ENCODE data around the gene SON.
"Not testable (repeated sequence)": the region's sequence is repeated elsewhere in the genome, so short reads cannot be mapped to it uniquely, and the experiment has no call there.

Gene SON

DNA sequence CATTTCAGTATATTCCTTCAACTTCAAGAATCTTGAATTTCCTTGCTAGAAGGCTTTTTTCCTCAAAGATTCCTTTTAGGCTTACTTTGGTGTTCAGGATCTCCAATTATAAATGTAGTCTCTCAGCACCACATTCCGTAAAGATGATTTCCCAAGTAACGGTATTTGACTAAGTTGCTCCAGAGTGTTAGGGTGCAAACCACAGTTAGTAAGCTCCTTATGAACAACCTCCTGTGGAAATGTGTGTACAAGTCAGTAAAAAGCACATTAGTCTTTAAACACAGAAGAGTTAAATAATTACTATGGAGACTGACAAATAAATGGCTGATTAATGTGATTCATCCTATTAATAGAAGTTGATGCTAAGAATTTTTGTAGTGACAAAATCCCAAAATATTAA lies 35.4 kb downstream of the SON start:
- DNase-seq (ENCODE audit: low read depth) = no peak

DNA sequence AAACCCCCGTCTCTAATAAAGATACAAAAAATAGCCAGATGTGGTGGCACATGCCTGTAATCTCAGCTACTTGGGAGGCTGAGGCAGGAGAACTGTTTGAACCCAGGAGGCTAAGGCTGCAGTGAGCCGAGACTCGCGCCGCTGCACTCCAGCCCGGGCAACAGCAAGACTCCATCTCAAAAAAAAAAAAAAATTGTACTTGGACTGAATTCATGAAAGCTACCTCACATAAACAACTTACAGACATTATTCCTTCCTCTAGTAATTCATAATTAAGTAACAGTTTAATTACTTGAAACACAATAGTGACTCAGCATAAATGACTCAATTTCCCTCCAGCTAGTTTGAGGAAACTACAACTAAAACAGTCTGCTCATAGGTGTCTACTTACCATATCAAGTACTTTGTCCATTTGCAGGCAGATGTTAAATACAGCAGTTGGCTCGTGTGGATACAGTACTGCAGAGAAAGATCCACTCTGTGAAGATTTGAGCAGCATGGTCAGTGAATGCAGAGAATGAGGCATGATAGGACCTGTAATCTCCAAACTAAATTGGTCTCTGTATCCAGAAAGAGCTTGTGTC lies 36.2 kb downstream of the SON start:
- no peak for DNase-seq (ENCODE audit: low read depth)

DNA sequence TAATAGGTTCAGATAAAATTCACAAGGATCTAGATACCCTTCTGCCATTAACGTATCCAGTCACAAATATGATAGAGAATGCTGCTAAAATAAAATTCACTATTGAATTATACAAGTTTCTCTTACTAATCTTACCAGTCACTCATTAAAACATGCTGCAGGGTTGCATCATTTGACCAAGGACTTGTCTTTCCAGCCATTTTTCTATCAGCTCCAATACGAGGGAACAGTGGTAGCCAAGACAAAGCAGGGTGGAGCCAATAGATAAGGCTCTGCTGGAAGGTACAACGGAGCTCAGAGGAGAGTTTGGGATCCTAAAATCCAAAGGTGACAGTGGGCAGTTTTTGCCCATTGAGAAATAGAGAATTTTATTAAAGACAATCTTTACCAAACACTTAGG lies 41.6 kb downstream of the SON start:
- DNase-seq (ENCODE audit: low read depth) = no peak

DNA sequence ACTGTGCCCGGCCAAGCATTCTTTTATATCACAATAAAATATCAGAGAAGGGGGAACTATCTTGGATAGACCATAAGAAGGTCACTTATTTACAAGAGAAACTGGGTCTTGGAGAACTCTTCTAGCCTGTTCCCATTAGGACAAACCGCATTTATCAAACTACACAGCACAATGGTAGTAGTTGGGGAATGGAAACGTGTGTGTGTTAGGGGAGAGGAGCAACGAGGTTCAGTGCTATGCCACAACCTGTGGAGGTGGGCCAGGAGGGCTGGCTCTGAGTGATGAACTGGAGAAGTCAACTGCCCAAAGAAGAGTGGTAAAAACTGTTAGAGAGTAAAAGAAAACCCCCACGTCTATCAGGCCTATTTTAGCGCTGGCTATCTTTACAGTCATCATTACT lies 44.1 kb downstream of the SON start:
- DNase-seq (ENCODE audit: low read depth) = no peak

DNA sequence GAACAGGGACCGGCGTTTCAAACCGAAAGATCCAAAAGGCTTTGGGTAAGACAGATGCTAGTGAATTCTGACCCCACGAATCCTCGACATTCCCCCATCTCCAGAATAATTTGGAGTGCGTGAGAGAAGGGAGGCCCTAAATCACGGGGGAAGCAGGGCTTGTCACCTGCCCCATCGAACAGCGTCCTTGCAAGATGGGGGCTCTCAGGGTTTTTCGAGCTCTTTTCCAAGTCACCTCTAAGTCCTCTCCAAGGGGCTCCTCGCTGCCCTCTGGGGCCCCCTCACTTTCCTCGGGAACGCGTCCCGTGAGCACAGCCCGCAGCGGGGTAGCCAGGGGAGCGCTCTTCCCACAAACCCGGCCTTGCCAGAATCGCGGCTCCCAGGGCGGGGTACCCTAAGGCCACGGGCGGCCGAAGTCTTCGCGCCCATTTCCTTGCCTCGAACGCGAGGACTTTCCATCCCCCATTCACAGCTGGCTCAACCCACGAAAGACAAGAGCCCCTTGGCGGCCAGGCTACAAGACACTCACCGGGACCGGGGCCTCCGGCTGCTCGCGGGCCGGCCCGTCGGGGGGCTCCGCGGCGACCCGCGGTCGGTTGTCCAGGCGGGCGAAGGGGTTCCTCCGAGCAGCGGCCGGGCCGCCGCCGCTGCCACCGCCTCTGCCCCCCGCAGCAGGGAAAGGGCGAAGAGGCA lies 45.1 kb downstream of the SON start:
- no peak for DNase-seq (ENCODE audit: low read depth)

DNA sequence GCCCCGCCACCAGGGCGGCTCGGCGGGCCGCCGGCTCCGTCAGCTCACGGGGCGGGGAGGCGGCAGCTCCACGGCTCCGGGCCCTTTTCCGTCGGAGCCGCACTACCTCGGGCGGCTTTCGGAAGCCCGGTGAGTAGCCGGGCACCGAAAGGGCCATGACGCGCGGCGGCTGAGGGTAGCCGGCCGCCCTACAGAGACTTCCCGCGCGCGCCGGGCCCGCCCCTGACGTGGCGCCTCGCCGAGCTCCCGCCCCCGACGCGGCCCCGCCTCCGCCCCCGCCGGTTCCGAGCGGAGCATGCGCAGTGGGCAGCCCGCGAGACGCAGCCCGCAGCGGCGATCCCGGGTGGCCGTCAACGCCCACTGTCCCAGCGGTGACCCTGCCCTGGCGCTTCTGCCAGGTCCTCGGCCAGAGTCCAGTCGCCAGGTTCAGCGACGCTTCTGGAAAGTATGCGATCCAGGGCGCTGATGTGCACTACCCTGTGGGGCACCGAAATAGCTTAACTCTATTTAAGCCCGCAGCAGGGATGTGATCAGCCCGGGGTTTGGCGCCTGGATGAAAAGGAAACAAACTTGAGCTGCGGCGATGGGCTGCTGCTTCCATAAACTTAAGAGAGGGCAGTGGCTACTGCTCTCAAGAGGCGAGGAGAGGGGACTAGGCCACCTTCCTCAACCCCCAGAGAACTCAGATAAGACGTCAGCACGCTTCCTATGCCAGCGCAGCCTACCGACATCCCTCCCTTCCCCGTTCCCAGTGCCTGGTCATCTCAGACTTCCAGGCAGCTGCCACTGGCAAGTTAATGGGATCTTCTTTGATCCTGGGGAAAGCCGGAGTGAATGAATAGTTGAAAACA lies 45.9 kb downstream of the SON start, which contains the start of gene DONSON:
TSS of gene DONSON (minus strand) at position 200 of the 851 bp plus-strand sequence. CDS start at position 157, 43 bp downstream.
- peak; percentile 79 for DNase-seq (ENCODE audit: low read depth)

DNA sequence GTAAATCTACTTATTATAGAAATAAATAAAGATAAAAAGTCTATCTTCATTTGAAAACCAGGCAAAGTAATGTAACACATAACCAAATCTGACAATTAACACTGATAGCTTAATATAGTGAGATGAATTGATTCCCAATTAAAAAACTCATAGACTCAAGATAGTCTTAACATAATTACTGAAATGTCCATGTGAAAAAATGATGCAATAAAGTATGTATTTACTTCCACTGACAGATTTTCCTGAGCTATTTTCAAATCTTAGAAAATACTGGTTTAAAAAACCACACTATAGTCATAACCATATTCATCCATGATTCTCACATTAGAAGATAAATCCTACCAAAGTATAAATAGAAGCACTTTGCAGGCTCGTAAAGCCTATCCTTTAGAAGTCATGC lies 55.2 kb downstream of the SON start:
- DNase-seq (ENCODE audit: low read depth) = no peak

DNA sequence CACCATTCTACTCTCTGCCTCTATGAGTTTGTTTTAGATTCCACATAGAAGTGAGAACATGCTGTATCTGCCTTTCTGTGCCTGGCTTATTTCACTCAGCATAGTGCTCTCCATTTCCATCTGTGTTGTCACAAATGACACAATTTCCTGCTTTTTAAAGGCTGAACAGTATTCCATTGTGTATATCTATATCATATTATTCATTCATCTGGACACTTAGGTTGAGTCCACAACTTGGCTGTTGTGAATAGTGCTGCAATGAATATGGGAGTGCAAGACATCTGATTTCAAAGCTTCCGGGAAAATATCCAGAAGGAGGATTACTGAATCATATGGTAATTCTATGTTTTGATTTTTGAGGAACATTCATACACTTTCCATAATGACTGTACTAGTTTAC lies 65.7 kb downstream of the SON start:
- DNase-seq (ENCODE audit: low read depth) = no peak

DNA sequence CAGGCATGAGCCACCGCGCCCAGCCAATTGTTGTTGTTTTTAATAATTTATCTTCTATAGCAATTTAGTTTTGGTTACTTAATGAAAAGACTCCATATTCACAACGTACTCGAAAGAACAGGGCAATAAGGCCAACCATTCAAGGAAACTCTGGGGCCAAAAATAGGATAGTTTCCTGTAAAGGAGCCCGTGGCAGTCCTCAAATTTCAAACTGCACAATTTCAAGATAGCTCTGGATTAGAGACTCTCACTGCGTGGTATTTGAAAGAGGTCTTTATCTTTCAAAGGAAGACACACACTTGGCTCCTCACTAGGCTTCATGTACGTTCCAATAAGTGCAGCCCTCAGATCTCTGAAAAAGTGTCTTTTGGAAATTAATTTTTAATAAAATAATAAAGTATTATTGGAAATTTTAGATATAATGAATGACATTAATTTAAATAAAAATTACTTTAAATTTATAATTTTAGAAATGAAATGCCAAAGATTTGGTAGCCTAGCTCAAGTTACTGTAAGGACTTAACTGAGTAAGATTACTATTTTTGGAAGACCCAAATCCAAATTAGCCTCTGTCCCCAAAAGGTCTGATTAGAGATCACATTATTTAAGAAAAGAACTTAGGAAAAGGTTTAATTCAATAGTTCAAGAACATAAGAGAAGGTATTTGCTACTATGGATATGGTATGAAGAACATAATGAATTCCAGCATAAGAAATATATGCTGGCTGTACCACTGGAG lies 68.3 kb downstream of the SON start:
- DNase-seq (ENCODE audit: low read depth) = no peak

DNA sequence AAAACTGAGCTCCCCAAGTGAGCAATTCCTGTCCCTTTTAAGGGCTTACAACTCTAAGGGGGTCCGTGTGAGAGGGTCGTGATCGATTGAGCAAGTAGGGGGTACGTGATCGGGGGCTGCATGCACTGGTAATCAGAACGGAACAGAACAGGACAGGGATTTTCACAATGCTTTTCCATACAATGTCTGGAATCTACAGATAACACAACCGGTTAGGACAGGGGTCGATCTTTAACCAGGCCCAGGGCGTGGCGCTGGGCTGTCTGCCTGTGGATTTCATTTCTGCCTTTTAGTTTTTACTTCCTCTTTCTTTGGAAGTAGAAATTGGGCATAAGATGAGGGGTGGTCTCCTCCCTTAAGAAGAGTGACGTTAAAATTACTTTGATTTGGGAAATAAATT lies 74.7 kb downstream of the SON start:
- DNase-seq (ENCODE audit: low read depth) = not testable (repeated sequence)

DNA sequence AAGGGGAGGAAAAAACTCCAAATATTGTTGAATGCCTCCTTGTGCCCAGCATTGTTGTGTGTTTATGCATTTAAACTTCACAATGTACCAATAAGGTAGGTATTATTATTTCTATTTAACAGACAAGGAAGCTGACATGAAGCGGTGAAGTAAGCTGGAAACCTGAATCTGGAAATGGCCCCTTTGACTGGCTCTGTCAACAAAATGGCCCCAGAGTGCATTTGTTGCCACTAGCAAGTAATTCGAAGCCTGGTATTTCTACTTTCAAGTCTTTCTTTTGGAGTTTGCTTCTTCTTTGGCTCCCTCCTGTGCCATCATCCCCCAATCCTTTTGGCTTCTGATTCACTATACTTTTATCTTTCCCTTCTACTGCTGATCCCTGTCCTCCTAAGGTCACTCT lies 75.6 kb downstream of the SON start:
- no peak for DNase-seq (ENCODE audit: low read depth)

DNA sequence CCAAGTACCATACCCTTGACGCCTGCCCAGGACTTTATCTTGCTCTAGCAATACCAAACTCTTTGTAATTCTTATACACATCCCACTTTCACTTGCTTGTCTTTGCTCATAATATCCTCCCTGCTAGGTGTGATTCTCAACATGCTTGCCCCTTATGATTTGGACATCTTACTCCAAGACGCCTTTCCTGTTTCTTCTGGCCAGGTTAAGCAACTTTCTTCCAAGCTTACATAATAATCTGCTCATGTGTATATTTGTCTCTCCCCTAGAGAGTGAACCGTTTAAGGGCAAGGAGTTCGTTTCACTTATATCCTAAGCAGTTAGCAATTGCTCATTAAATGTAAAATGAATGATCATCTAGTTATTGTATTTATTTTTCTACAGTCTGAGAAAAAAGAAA lies 76.9 kb downstream of the SON start:
- DNase-seq (ENCODE audit: low read depth) = no peak

DNA sequence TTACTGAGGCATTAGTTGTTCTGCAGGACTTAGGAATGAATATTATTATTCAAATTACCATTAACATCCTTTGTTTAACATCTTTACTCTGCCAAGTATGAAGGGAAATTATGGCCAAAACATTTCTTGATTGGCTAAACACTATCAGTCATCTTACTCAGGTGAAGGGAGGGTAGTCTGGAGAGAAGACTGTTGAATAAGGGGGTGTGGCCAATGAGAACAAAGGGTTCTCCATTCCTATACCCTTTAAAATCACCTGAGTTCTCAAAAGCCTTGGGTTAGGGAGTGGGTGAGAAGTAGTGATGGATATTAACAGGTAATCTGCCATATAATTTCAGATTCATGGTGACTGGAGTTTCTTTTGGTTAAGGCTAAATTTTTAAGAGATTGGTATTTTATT lies 79.4 kb downstream of the SON start:
- DNase-seq (ENCODE audit: low read depth) = no peak

DNA sequence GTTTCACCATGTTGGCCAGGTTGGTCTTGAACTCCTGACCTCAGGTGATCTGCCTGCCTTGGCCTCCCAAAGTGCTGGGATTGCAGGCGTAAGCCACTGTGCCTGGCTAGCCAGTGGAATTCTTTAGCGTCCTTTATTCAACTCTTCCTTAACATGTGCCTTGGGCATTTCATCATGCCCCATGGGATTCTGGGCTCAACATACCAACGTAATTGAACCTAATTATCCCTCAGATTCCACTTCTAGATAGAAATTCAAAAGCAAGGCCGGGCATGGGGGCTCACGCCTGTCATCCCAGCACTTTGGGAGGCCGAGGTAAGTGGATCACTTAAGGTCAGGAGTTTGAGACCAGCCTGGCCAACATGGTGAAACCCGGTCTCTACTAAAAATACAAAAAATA lies 83.3 kb downstream of the SON start:
- not testable (repeated sequence) for DNase-seq (ENCODE audit: low read depth)

All from stimulated activated CD8-positive, alpha-beta memory T cell treated with anti-CD3 and anti-CD28 coated beads, Interleukin-7, amount 100 ng/mL, for 24 hours (primary cell).